ENCODE results near the gene PRPSAP1.
A peak's percentile ranks its signal among the peaks of the same experiment; 100 is the strongest.
"Not testable (repeated sequence)": the region's sequence is repeated elsewhere in the genome, so short reads cannot be mapped to it uniquely, and the experiment has no call there.

Gene PRPSAP1

GRCh38 chr17:76354747-76355310, 1.1 kb upstream of the PRPSAP1 start:
- H3K4me3 Mint-ChIP-seq = peak overlapping the region; percentile 90 to 94
- peak in 1 of 2 donors; percentile 12 for DNase-seq
- no peaks in the 10 kb centered on the region for H3K27me3 Mint-ChIP-seq
- H3K9me3 Mint-ChIP-seq = no peaks in the 10 kb centered on the region
- H3K27ac Mint-ChIP-seq = peak overlapping the region in 1 of 2 donors; percentile 65
- peaks cover 38% of the 10 kb centered on the region for H3K4me1 Mint-ChIP-seq
- ATAC-seq = no peak

DNA sequence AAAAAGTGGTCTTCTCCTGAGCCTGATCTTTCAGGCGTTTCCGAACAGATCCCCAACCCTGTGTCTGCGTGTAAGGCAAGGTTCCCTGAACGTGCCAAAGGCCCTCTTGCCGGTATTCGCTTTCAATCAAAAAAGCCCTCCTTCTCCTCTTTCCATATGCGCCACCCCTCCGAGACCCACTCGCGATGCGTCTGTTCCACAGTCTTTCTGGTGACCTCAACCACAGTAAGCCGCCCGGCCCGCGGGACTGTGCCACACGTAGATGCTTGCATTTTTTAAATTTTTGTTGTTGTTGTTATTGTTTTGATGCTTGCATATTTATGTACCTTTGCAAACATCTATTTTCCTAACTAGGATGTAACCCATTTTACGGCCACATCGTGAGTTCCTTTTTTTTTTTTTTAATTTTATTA, 607 bp upstream of the PRPSAP1 start:
- Mint-ChIP-seq H3K4me1 (peaks cover 38% of the 10 kb centered on the region), H3K4me3 (peak overlapping the region; percentile 90 to 94), H3K27me3 (no peaks in the 10 kb centered on the region), H3K27ac (peak overlapping the region; percentile 99 to 100), H3K9me3 (no peaks in the 10 kb centered on the region)
- no peak for ATAC-seq
- DNase-seq = no peak

DNA sequence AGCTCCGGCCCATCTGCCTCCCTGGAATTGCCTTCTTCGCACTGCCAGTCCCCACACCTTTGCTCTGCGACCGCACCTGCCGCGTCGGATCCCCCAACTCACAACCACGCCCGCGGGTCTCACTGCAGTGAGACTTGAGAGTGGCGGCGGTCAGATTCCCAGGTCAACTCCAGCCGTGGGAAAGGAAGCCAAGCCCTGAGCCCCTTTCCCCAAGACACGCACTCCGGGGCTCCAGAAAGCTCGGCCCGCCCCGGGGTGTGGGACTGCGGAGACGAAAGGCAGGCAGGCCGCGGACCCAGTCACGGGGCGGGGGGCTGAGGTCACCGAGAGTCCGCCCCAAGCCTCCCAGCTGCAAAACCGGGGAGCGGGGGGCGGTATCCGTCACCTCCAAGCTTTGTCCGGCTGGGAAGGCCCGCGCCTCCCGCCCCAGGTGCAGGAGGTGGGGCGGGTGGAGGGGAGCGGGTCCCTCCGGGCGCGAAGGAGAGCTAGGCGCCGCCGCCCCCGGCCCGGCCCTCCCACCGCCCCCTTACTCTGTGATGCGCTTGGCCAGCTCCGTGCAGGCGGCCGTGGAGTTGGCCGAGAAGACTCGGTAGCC, 615 bp downstream of the PRPSAP1 start:
- Mint-ChIP-seq H3K27me3 (no peaks in the 10 kb centered on the region), H3K4me3 (peak overlapping the region; percentile 90 to 94), H3K9me3 (no peaks in the 10 kb centered on the region), H3K4me1 (peaks cover 38% of the 10 kb centered on the region), H3K27ac (peak overlapping the region; percentile 99 to 100)
- DNase-seq (peak in 1 of 2 donors; percentile 28), ATAC-seq (peak; percentile 26)

DNA sequence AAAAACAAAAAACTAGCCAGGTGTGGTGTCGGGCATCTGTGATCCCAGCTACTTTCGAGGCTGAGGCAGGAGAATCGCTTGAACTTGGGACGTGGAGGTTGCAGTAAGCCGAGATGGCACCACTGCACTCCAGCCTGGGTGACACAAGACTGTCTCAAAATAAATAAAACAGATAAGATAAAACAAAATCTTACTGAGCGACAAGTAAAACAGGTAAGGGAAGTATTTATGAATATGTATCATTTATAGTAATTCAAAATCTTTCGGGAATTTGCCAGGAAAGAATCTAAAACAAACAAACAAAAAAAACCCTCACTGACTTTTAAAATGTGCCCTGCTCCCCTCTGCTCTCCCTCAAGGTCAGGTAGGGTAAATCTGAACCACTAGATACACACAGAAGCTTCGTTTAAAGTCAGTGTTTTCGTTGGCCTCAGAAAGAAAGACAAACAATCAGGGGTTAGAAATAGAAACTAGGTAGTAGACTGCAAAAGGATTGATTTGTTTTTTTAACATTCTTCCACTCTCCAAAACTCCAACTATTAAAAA, 2.1 kb downstream of the PRPSAP1 start:
- peaks cover 33% of the 10 kb centered on the region for H3K4me1 Mint-ChIP-seq
- no peaks in the 10 kb centered on the region for H3K9me3 Mint-ChIP-seq
- H3K27ac Mint-ChIP-seq = no peak overlapping the region
- H3K27me3 Mint-ChIP-seq = no peaks in the 10 kb centered on the region
- no peak for ATAC-seq
- DNase-seq = no peak
- H3K4me3 Mint-ChIP-seq = peak overlapping the region; percentile 38 to 90

- ATAC-seq (no peak), DNase-seq (no peak)
- Mint-ChIP-seq H3K9me3 (no peaks in the 10 kb centered on the region), H3K27ac (no peak overlapping the region), H3K4me1 (peaks cover 39% of the 10 kb centered on the region), H3K27me3 (no peaks in the 10 kb centered on the region), H3K4me3 (no peak overlapping the region)
These were observed 3.3 kb downstream of the PRPSAP1 start for GRCh38 chr17:76350463-76350862.

- H3K4me1 Mint-ChIP-seq = peaks cover 16% of the 10 kb centered on the region
- H3K9me3 Mint-ChIP-seq, DNase-seq, ATAC-seq, H3K27me3 Mint-ChIP-seq, H3K27ac Mint-ChIP-seq, H3K4me3 Mint-ChIP-seq: not testable (repeated sequence)
These were observed 6.8 kb downstream of the PRPSAP1 start for GRCh38 chr17:76346936-76347335.

DNA sequence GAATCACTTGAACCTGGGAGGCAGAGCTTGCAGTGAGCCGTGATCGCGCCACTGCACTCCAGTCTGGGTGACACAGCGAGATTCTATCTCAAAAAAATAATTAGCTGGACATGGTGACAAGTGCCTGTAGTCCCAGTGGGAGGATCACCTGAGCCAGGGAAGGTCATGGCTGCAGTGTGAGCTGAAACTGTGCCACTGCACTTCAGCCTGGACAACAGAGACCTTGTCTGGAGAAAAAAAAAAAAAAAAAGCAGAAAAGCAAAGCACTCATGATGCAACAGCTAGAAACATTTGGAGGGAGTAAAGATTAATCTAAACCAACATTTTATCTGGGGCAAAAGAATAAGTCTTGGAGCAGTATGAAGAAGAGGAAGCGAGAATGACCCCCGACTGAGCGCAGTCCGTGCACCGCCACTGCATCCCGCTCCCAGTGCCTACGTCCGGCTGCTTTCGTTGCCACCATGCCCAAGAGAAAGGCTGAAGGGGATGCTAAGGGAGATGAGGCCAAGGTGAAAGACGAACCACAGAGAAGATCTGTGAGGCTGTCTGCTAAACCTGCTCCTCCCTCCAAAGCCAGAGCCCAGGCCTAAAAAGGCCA, 8.2 kb downstream of the PRPSAP1 start:
- H3K27ac Mint-ChIP-seq = peak overlapping the region; percentile 81 to 82
- H3K27me3 Mint-ChIP-seq = no peaks in the 10 kb centered on the region
- no peak for ATAC-seq
- no peak overlapping the region for H3K4me3 Mint-ChIP-seq
- H3K4me1 Mint-ChIP-seq = peaks cover 9% of the 10 kb centered on the region
- DNase-seq = no peak
- H3K9me3 Mint-ChIP-seq = no peaks in the 10 kb centered on the region

- DNase-seq = no peak
- no peak overlapping the region for H3K4me3 Mint-ChIP-seq
- no peak for ATAC-seq
These were observed 10.6 kb downstream of the PRPSAP1 start for GRCh38 chr17:76343106-76343505.

GRCh38 chr17:76341301-76341700, 12.4 kb downstream of the PRPSAP1 start:
- ATAC-seq = no peak
- H3K4me3 Mint-ChIP-seq = no peak overlapping the region
- DNase-seq = no peak
- H3K27ac Mint-ChIP-seq = no peak overlapping the region
- H3K27me3 Mint-ChIP-seq = no peaks in the 10 kb centered on the region
- peaks cover 9% of the 10 kb centered on the region for H3K4me1 Mint-ChIP-seq
- no peaks in the 10 kb centered on the region for H3K9me3 Mint-ChIP-seq

More at GRCh38 chr17:76343106-76343505, 10.6 kb downstream of the PRPSAP1 start:
- H3K9me3 Mint-ChIP-seq = no peaks in the 10 kb centered on the region
- peaks cover 9% of the 10 kb centered on the region for H3K4me1 Mint-ChIP-seq
- no peaks in the 10 kb centered on the region for H3K27me3 Mint-ChIP-seq
- H3K27ac Mint-ChIP-seq = peak overlapping the region in 1 of 2 donors; percentile 42

DNA sequence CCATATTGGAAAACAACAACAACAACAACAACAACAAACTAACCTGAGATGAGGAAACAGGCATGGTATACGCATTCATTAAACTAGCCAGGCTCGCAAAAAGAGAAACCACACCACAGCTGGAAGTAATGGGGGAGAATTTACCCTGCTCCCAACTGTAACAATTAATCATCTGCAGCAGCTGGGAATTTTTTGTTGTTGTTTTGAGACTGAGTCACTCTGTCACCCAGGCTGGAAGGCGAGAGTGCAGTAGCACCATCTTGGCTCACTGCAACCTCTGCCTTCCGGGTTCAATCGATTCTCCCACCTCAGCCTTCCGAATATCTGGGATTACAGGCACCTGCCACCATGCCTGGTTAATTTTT, 16.3 kb downstream of the PRPSAP1 start:
- ATAC-seq (no peak), DNase-seq (no peak)
- Mint-ChIP-seq H3K27ac (peak overlapping the region in 1 of 2 donors; percentile 12), H3K27me3 (no peaks in the 10 kb centered on the region), H3K4me1 (no peaks in the 10 kb centered on the region), H3K9me3 (no peaks in the 10 kb centered on the region), H3K4me3 (no peak overlapping the region)

DNA sequence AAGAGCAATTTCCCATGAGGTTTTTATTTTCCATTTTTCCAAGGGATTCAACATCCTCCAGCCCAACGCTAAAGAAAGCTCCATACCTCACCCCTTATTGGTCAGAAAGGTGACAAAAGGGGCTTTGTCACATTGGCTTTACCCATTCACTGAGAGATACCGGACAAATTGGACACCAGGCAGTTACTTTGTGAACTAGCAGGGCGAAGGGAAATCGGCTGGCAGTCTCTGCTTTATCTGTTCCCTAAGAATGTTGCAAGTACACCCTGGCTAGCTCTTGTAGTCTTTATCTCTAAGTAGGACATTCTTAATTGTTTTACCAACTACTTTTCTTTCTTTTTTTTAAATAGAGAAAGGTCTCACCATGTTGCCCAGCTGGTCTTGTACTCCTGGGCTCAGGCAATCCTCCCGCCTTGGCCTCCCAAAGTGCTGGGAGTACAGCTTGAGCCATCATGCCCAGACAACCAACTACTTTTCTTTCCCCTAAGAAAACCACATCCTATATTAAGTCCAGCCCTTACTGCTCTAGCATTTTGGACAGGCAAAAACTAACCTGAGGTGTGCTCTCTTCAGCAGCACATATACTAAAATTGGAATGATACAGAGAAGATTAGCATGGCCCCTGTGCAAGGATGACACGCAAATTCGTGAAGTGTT, 16.8 kb downstream of the PRPSAP1 start:
- Mint-ChIP-seq H3K27ac (peak overlapping the region in 1 of 2 donors; percentile 17), H3K9me3 (no peaks in the 10 kb centered on the region), H3K4me3 (no peak overlapping the region), H3K4me1 (no peaks in the 10 kb centered on the region), H3K27me3 (no peaks in the 10 kb centered on the region)
- ATAC-seq = no peak
- DNase-seq = no peak

DNA sequence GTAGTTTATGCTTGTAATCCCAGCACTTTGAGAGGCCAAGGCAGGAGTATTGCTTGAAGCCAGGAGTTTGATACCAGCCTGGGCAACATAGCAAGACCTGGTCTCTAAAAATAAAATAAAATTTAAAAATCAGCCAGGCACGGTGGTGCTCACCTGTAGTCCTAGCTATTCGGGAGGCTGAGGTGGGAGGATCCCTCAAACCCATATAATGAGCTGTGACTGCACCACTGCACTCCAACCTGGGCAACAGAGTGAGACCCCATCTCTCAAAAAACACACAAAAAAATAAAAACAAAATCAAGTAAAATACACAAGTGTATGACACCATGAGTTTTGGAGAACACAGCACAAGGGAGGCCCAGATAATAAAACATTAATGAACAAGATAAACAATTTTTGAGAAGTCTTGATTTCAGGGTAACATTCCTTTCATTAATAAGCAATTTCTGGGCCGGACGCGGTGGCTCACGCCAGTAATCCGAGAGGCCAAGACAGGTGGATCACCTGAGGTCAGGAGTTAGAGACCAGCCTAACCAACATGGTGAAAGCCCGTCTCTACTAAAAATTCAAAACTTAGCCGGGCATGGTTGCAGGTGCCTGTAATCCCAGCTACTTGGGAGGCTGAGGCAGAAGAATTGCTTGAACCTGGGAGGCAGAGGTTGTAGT, 17.9 kb downstream of the PRPSAP1 start:
- Mint-ChIP-seq H3K27ac (no peak overlapping the region), H3K27me3 (no peaks in the 10 kb centered on the region), H3K9me3 (no peaks in the 10 kb centered on the region), H3K4me3 (no peak overlapping the region), H3K4me1 (no peaks in the 10 kb centered on the region)
- ATAC-seq (no peak), DNase-seq (no peak)

DNA sequence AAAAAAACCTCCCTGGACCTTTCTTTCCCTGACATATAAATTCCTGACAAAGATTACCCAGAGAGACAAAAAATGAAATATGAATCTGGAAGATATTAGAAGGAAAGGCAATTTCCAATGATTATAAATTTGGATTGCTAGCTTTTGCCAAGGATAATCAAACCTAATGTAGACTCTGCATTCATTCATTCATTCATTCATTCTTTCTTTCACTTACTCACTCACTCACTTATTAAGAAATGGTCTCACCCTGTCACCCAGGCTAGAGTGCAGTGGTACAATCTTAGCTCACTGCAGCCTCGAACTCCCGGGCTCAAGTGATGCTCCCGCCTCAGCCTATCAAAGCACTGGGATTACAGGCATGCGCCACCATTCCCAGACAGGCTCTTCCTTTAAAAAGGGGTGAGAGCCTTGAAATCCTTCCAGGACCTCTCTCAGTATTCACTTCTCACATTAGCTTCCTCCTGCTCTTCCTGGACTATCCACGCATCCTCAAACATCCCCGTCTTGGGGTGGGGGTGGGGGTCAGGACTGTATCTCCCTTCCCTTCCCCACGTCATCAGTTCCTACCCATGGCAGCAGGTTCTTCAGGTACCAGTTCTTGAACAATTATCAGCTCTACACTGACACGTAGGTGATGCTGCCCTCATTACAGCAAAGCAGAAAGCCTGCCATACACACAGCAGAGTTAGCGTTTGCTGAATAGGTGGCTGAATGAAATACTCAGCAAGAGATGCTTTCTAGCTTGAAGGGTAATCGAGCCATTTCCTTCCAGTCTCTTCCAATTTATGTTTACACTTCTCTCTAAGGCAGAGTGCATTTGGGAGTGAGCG, 19.8 kb downstream of the PRPSAP1 start:
- Mint-ChIP-seq H3K4me1 (no peaks in the 10 kb centered on the region), H3K27ac (no peak overlapping the region), H3K9me3 (no peaks in the 10 kb centered on the region), H3K4me3 (no peak overlapping the region), H3K27me3 (no peaks in the 10 kb centered on the region)
- DNase-seq = no peak
- ATAC-seq = no peak

GRCh38 chr17:76331083-76331482, 22.6 kb downstream of the PRPSAP1 start:
- Mint-ChIP-seq H3K27me3 (no peaks in the 10 kb centered on the region), H3K9me3 (no peaks in the 10 kb centered on the region), H3K27ac (peak overlapping the region in 1 of 2 donors; percentile 2), H3K4me3 (no peak overlapping the region), H3K4me1 (no peaks in the 10 kb centered on the region)
- ATAC-seq (no peak), DNase-seq (no peak)

DNA sequence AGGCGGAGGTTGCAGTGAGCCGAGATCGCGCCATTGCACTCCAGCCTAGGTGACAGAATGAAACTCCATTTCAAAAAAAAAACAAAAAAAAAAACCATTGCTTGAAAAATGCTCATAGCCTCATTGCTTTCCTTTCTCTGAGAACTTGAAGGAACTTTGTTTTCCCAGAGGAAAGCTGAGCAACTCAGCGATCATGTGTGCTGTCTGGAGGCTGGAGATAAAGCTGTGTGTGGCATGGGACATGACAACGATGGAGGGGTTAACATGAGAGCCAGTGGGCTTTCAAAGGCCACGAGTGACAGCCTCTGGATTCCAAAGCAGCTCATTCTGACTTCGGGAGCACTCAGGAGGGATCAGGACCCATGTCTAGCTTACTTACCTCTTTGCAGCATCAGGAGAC, 24.1 kb downstream of the PRPSAP1 start:
- Mint-ChIP-seq H3K27me3 (no peaks in the 10 kb centered on the region), H3K27ac (no peak overlapping the region), H3K9me3 (no peaks in the 10 kb centered on the region)

More for the DNA sequence above, 24.1 kb downstream of the PRPSAP1 start:
- H3K4me3 Mint-ChIP-seq = no peak overlapping the region
- no peak for DNase-seq
- ATAC-seq = no peak
- no peaks in the 10 kb centered on the region for H3K4me1 Mint-ChIP-seq
